Measurements from ENCODE around the gene PRKN.

GRCh38 chr6:161745594-161746141 lies 981.9 kb downstream of the PRKN start:
- TF ChIP-seq CTCF (IDR thresholded peaks at IDR 0.05; ENCODE audit: low read depth, low read length) (no peak), EZH2phosphoT487 (IDR thresholded peaks at IDR 0.05; ENCODE audit: low read depth) (no peak)

Data from OCI-LY3 (cell line).